ENCODE measurements around the gene MKLN1.
"Not testable (repeated sequence)": the region's sequence is repeated elsewhere in the genome, so short reads cannot be mapped to it uniquely, and the experiment has no call there.

Gene MKLN1

DNA sequence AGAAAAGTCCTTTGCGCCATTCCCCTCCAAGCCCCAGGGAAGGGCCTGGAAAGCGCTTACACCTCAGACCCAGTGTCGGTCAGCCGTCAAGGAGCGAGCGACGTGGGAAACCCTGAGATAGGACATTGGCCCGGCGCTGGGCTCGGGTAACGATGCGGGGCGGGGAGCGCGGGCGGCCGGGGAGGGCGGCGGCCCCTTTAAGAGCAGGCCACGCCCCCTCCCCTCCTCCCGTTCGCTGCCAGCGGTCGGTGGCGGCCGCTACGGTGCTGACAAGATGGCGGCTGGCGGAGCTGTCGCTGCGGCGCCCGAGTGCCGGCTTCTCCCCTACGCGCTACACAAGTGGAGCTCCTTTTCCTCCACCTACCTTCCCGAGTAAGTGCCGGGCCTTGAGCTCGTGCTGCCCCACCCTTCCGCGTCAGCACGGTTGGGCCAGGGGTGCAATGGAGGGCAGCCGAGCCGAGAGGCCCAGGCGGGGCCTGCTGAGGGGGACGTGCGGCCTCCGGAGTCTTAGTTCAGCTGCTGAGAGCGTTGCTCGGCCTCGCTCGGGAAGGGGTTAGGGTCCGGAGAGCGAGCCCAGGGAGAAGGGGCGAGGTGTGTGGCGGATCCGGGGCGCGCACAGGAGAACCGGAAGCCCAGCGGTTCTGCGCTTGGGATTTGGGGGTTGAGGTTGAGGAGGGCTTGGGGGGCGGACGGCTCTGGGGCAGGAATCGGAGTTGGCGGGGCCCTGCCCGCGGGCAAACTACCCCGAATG, at the start of gene MKLN1:
Gene MKLN1 (plus strand): TSS at position 251 of the 751 bp plus-strand sequence. CDS start 24 bp downstream, at position 275.
- DNase-seq, result peak; percentile 89

DNA sequence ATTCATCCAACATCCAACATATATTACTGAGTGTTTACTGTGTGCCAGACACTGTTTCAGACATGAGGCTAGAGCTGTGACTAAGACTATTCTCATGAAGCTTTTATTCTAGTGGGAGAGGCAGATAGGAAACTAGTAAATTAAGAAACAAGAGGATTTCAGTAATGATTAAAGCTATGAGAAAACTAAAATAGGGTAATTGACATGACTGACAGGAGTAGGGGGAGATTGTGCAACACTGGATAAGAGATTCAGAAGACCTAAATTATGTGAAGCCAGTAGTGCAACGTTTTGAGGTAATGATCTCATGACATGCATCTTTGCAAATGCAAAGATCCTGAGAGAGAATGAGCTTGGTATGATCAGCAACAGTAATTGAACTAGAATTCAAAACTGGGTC, 48.6 kb upstream of the MKLN1 start:
- DNase-seq, result no peak

DNA sequence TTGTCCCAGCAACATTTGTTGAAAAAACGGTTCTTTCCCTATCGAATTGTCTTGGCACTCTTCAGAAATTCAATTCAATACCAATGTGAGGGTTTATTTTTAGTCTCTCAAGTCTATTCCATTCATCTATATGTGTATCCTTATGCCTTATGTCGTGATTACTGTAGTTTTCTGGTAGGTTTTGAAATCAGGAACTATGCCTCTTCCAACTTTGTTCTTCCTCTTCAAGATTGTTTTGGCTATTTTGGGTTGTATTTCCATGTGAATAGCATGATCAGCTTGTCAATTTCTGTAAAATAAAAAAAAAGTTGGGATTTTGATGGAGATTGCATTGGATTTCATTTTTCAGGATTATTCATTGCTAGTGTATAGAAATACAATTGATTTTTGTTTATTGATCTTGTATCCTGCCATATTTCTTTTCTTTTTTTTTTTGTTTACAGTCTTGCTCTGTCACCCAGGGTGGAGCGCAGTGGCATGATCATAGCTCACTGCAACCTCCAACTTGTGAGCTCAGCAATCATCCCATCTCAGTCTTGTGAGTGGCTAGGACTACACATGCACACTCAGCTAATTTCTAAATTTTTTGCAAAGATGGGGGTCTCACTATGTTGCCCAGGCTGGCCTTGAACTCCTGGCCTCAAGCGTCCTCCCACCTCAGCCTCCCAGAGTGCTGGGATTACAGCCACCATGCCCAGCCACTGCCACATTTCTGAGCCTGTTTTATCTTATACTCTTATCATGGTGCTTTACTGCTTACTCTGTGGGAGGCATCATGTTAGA, 46.2 kb upstream of the MKLN1 start:
- DNase-seq, result no peak

DNA sequence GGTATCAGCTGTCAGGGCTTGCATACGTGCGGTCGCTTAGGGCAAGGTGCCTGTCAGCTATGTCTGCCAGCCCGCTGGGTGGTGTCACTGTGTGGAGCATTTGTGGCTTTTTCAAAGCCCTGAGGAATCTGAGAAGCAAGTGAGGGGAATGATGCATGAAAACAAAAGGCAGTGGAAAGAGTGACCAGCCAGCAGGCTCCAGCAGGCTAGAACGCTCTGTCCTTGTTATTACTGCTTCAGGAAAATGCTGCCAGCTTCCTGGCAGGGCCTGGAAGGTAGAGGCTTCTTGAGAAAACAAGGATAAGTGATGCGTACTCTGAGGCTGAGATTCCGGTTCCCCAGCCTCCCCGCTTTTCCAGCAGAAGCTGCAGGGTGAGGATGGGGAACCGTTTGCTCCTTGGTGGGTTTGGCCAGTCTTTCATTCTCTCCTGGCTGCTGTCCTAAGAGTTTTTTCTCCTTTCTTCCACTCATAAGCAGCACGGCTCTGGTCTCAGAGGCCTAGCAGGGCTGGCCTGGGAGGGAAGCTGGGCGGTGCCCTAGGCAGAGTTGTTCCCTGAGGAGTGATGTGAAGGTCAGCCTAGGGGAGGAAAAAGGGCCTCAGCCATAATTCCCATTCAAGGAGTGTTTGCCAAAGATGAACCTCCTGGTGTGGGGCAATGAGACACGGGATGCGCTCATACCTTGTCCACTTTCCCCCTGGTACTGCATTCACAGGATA, 42.8 kb upstream of the MKLN1 start:
- no peak for DNase-seq

DNA sequence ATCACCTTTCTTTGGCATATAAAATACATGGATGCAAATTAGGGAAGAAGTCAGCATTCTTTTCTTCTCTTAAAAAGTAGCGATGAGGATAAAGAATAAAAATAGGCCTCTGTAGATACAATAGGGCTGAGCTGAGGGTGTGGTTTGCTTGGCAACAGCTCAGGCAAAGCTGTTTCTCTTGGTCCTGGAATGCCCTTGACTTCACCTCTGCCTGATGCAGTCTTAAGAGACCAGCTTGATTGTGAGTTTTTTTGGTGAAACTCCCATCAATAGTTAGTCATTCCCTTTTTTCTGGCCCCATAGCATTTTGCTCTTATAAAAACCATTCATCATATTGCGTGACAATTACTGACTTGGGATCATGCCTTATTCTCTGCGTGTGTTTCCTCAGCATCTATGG, 42.1 kb upstream of the MKLN1 start:
- DNase-seq, result no peak

DNA sequence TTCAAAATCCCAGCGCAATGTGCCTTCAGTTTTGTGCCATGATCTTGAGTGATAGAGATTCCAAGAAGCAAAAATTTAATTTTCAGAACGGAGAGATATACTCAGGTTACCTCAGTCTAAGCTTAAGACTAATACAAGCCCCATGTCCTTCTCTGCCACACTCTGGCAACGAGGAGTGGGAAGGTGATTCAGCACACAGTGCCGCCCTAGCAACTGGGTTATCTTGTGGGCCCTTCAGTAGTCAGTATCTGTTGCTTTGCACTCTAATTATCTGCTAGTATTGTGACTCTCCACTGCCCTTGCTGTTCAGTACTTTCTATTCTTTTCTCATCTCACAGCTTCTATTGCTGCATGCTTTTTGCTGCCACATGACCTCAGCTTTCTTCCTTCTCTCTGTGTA, 39.2 kb upstream of the MKLN1 start:
- DNase-seq, result no peak

DNA sequence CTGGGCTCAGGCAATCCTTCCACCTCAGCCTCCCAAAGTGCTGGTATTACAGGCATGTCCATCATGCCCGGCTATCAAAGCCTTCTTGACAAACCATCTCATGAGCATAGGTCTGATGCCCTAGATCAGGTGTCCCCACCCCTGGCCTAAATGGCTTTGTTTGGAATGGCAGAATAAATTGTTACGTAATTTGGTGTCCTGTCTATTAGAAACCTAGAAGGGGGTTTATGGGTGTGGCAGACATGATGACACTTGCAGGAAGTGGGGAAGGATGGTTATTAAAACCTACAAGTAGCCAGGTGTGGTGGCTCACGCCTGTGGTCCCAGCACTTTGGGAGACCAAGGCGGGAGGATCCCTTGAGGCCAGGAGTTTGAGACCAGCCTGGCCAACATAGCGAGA, 38.6 kb upstream of the MKLN1 start:
- no peak for DNase-seq

DNA sequence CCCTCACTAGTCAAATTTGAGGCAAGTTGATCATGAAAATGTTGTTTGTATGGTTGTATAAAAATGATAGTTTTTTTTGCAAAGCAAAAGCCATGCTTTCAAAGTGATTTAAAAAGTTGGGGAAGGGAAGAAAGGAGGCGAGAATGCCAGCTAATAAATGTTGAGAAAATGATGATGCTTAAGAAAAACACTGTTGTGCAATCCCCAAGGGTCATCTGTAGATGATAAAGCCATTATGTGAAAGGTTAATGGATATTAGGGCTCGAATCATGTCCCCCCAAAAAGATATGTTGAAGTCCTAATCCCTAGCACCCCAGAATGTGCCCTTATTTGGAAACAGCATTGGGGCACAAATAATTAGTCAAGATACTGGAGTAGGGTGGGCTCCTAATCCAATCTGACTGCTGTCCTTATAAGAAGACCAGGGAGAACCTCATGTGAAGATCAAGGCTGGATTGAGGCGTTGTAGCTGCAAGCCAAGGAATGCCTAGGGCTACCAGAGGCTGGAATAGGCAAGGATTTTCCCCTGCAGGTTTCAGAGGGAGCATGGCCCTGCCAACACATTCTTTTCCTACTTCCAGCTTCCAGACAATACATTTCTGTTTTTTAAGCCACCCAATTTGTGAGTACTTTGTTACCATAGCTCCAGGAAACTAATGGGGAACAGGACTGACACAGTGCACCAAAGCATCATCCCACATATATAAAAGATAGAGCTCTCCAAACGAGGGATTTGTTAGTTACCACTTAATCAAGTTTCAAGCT, 35.4 kb upstream of the MKLN1 start:
- no peak for DNase-seq

DNA sequence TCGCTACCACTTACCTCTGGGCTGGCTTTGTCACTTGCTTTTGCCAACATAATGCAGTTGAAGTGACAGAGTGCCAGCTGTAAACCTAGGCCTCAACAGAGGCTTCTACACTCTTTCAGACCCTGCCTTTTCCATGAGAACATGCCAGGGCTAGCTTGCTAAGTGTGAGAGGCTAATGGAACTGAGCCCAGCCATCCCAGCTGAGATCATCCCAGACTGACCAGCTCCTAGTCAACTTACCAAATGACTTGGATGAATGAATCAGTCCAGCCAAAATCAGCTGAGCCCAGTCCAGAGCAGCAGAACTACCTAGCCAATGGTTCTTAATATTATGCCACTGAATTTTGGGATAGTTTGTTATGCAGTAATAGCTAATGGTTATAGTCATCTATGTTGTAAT, 34.7 kb upstream of the MKLN1 start:
- no peak for DNase-seq

DNA sequence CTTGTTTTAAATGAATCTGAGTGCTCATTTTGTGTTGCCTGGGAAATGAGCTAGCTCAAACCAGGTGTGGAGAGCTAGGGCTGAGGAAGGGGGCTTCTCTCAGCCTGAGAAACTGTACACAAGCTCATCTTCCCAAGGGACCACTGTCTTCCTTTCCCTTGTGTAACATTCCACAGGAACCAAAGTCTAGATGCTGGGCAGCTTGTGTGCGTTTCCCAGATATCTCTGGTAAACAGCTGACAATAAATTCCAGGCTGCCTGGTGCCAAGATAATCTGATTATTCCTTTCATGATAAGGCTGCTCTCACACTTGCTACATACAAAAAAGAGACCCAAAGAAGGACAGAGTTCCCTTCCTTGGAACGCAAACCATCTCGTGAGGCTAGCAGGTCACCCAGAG, 33.1 kb upstream of the MKLN1 start:
- DNase-seq, result no peak

DNA sequence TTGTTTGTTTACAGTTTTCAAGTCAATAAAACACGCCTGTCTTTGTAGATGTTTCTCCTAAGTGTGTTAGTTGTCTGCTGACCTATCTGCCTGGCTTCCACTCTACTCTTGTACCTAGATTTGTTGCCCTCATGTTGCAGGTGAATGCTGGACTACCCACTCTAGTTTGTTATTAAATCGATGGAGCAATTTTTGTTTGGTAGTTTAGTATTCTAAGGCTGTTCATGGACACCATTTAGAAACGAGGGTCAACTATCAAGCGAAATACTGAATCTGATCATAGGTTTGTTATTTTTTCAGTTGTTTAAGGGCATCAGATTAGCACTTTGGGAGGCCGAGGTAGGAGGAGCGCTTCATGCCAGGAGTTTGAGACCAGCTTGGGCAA, 29.1 kb upstream of the MKLN1 start:
- no peak for DNase-seq

DNA sequence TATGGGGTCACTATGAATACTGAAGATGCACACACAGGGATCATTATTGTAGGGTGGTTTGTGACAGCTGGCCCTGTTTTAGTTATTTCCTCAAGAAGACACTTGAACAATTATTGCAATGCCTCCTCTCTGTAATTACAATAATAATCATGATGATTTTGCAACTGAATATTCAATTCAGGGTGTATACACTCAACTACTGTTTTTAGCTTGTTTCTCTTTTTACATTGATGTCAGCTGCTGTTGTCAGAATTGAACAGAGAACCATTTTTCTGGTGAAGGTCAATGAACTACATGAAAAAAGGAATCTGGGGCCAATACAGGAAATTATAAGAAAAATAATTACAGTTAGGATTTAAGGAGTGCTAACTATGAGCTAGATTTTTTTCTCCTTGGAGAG, 28.6 kb upstream of the MKLN1 start:
- no peak for DNase-seq

DNA sequence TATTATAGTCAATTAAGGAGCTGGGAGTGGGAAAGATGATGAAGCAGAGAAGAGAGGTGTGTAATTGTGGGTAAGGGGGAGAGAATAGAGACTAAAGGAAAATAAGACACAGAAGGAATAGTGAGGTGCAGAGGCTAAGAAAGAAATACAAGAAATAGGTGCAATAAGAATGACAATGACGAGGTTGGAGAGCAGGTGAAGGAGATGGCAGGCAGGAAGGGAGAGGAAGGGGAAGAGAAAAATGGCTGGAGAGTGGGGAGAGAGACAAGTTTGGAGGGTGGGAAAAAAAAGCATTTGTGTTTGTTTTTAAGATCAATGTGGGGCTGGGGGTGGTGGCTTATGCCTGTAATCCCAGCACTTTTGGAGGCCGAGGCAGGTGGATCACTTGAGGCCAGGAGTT, 27.6 kb upstream of the MKLN1 start:
- no peak for DNase-seq

DNA sequence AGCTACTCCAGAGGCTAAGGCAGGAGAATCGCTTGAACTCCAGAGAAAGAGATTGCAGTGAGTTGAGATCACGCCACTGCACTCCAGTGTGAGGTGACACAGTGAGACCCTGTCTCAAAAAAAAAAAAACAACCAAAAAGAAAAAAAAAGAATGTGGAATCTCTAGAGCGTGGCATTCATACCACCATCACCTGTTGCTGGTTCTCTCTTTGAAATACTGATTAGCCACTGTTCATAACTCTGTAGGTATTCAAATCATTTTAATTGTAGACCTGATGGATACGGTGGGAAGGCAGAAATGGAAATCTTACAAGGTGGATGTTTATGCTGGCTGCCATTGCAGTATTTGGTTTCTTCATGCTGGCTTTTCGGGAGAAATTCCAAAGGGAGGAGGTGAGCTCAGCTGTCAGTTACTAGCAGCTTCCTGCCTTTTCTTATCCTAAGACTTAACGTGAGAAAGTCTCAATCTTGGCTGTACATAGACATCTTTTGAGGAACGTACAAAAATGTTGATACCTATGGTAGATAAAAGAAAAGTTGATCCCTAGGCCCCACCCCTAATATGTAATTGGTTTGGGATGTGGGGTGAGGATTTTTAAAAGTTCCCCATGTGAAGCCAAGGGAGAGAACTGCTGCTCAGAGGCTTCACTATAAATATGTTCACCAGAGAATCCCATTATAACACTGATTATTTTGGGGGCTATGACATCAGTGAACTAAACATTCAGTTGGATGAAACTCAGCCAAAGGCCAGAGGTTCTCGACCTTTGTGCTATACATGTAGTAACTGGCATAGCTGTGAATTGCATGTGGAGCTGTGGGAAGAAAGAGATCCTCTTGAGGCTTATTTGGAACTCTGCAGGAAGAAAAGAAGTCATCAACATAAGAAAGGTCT, 26.9 kb upstream of the MKLN1 start:
- DNase-seq, result no peak

DNA sequence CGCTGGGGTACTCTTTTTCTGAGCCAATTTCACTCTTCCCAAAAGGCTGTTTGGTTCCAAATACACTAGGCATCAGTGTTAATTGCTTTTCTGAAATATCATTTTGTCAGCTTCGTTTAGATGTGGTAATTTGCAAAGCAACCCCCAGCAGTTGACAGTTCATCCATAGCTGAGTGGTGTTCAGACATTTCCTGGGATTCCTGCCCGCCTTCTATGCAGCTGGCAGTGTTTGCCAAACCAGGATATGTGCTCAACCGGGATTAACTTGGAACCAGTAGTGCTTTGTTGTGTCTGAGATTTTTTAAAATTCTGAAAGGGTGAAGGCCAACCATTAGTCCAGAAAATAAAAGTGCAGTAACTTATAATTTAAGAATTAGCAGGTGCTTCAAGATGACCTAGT, 25.2 kb upstream of the MKLN1 start:
- DNase-seq, result no peak

DNA sequence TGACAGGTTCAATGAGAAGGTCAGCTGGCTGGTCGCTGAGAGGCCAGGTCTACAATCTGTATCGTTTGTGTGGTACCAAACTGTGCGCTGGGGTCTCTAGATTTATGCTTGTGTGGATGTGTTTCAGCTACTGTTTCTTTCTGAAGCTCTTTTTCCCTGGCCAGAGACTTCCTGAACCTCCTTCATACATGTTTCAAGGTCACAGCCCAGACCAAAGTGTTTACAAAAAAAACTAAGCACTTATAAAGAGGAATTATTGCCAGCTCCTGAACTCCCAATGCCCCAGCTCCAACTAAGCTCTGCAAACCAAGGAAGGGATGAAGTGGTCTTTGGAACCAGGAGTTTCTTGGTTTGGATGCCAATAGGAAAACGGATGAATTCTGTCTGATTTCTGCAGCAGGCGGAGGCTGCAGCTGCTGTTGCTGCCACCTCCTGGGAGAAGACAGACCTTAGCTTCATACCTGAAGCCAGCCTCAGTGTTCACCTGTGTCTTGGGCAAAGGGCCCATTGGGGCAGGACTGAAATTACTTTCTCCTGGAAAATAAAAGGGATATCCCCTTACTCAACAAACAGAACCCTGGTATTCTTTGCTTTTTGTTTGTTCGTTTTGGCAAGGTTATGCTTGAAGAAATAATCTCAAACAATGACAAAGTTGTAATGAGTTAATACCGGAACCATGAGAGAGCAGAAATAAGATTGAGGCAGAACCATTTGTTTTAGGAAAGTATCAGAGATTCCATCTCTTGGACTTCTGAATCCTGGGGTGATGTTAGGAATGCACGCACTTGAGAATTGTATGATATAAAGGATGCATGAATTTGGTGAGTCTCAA, 24.6 kb upstream of the MKLN1 start:
- DNase-seq, result peak; percentile 45

DNA sequence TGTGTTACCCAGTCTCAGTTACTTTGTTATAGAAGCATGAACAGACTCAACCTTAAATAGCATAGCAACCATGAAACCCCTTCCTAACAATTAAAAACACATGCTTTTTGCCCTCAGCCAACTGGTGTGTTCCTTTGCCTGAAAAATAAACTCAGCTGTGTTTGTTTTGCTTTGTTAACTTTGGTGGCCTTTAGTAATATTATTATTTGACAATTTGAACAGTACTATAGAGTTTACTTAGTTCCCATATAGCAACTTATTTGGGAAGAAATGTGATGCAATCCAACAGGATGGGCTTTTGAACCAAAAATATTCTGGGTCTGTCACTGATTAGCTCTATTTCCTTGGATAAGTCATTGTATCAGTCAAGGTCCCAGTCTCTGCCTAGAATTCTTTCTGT, 22.5 kb upstream of the MKLN1 start:
- no peak for DNase-seq

DNA sequence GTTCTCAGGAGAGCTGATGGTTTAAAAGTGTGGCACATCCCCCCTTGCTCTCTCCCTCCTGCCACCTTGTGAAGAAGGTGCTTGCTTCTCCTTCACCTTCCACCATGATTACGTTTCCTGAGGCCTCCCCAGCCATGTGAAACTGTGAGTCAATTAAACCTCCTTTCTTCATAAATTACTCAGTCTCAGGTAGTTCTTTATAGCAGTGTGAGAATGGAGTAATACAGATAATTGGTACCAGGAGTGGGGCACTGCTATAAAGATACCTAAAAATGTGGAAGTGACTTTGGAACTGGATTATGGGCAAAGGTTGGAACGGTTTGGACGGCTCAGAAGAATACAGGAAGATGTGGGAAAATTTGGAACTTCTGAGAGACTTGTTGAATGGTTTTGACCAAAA, 21.6 kb upstream of the MKLN1 start:
- DNase-seq, result not testable (repeated sequence)

DNA sequence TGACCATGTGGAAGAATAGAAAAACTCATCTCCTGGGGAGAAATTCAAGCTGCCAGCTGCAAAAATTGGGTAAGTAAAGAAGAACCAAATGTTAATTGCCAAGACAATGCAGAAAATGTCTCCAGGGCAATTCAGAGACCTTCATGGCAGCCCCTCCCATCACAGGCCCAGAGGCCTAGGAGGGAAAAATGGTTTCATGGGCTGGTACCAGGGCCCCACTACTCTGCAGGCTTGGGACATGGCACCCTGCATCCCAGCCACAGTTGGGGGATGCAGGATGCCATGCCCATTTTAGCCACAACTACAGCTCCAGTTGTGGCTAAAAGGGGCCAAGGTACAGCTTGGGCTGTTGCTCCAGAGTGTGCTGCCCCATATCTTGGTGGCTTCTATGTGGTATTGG, 20.9 kb upstream of the MKLN1 start:
- no peak for DNase-seq

DNA sequence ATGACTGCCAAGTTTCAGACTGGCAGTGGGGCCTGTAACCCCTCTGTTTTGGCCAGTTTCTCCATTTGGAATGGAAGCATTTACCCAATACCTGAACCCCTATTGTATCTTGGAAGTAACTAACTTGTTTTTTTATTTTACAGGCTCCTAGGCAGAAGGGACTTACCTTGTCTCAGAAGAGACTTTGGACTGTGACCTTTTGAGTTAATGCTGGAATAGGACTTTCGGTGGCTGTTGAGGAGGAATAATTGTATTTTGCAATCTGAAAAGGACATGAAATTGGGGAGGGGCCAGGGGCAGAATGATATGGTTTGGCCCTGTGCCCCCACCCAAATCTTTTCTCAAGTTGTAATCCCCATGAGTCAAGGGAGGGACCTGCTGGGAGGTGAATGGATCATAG, 20.0 kb upstream of the MKLN1 start:
- DNase-seq, result no peak

DNA sequence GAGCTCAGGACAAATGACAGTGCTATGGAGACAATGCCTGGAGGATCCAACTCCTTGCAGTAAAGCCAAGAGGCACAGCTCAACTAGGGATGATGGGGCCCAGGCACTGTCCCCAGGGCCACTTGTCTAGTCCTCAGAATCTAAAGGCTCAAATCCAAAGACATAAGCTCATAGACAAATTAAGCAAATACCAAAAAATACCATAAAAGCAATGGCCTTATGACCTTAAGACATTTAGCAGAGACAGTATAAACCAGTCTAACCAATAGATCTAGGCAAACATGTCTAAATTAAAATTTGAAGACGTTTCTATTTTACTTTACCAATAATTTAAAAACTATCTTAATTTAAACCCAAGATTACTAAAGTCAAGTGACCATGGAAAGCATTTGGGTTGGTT, 14.8 kb upstream of the MKLN1 start:
- no peak for DNase-seq
